HG03432 (cell line): ENCODE results near the gene B4GALNT4.
"Not testable (repeated sequence)": the region's sequence is repeated elsewhere in the genome, so short reads cannot be mapped to it uniquely, and the experiment has no call there.

Experiments
- ATAC-seq: cut with Tn5 transposase; IDR thresholded peaks from one replicate; pipeline ENCODE4 v1.9.1; 2021; ENCODE audit warnings: mild to moderate bottlenecking, moderate library complexity; ENCODE audit not compliant: unreplicated experiment

Gene B4GALNT4

GRCh38 chr11:373716-374551 lies 4.6 kb downstream of the B4GALNT4 start:
- ATAC-seq = no peak

GRCh38 chr11:375065-376025 lies 6.0 kb downstream of the B4GALNT4 start:
- no peak for ATAC-seq

GRCh38 chr11:376531-377173 lies 7.4 kb downstream of the B4GALNT4 start:
- no peak for ATAC-seq

- ATAC-seq = no peak
Measured at GRCh38 chr11:377174-377865, 8.0 kb downstream of the B4GALNT4 start.

GRCh38 chr11:377883-378500 lies 8.7 kb downstream of the B4GALNT4 start:
- no peak for ATAC-seq

- no peak for ATAC-seq
Measured at GRCh38 chr11:379205-380094, 10.2 kb downstream of the B4GALNT4 start.

GRCh38 chr11:380095-380480 lies 10.8 kb downstream of the B4GALNT4 start:
- no peak for ATAC-seq

GRCh38 chr11:380491-380890 lies 11.2 kb downstream of the B4GALNT4 start:
- no peak for ATAC-seq

- ATAC-seq = no peak
Measured at GRCh38 chr11:380996-381395, 11.7 kb downstream of the B4GALNT4 start.

- no peak for ATAC-seq
Measured at GRCh38 chr11:381501-382072, 12.3 kb downstream of the B4GALNT4 start.

- ATAC-seq = no peak
Measured at GRCh38 chr11:382081-382629, 12.9 kb downstream of the B4GALNT4 start.

GRCh38 chr11:383431-383830 lies 14.1 kb downstream of the B4GALNT4 start:
- no peak for ATAC-seq

- ATAC-seq = no peak
Measured at GRCh38 chr11:384511-384910, 15.2 kb downstream of the B4GALNT4 start.

- ATAC-seq = no peak
Measured at GRCh38 chr11:385594-386351, 16.5 kb downstream of the B4GALNT4 start.

GRCh38 chr11:386483-386882 lies 17.2 kb downstream of the B4GALNT4 start:
- ATAC-seq = no peak

GRCh38 chr11:387193-387793 lies 18.0 kb downstream of the B4GALNT4 start:
- no peak for ATAC-seq

GRCh38 chr11:389369-389768 lies 20.1 kb downstream of the B4GALNT4 start:
- not testable (repeated sequence) for ATAC-seq
